Right ventricle myocardium inferior (tissue), 1 donor: ENCODE data around the gene APOBEC3B. TPM values are rescaled to one million over a fixed set of nuclear protein-coding genes. Genes with fewer than 3 reads are reported as not detected.
"Not testable (repeated sequence)": the region's sequence is repeated elsewhere in the genome, so short reads cannot be mapped to it uniquely, and the experiment has no call there.

Source experiments
- ATAC-seq: fragments of 200-7000 bp; cut with Tn5 transposase; one replicate; pipeline ENCODE4 v1.9.1; 2020; ENCODE audit warnings: mild to moderate bottlenecking, moderate library complexity
- DNase-seq: peaks from one replicate; pipeline ENCODE4 v3.0.0; 2021; ENCODE audit errors: missing footprints
- intact Hi-C: fragments of 100-400 bp; cut with DNase I; formaldehyde crosslinking; loops from one replicate; pipeline ENCODE4 v1.11.0; 2022
- total RNA-seq: library from RNA; stranded (reverse); fragmentation: NEBNext Ultra II Directional; extraction: Animal tissue kit (Norgen Biotek cat#: 25700); gene quantifications from one replicate; pipeline ENCODE4 v1.2.1, GENCODE V29; 2021
- donor health status: DM: no; HTN: yes; CAD: no; lungs with severe emphysema.

The APOBEC3B gene
- total RNA-seq, 1 donor from 2014 or later: 0.78 TPM

DNA sequence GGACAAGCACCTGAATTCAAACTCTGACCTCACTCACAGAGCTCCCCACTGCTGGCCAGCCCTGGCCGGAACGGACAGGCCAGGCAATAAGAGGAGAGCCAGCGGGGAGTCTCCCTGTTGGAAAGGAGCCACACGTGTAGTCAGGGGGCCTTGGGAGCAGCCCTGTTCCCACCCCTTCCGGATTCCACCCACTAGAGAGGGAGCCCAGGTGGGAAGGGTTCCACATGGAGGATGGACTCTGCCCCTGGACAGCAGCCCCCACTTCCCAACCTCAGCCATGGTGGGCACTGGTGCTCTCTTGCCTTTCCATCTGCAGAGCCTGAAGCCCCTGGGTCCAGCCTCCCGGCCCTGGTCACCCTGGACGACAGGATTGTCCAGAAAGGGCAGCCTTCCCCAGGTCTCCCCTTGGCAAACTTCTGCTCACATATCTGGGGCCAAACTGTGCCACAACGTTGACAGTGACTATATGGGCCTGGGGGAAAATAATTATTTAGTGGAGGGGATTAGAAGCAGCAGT lies 32.2 kb upstream of the APOBEC3B start:
- DNase-seq (no peak), ATAC-seq (no peak)
- intact Hi-C loops: no loop called here

DNA sequence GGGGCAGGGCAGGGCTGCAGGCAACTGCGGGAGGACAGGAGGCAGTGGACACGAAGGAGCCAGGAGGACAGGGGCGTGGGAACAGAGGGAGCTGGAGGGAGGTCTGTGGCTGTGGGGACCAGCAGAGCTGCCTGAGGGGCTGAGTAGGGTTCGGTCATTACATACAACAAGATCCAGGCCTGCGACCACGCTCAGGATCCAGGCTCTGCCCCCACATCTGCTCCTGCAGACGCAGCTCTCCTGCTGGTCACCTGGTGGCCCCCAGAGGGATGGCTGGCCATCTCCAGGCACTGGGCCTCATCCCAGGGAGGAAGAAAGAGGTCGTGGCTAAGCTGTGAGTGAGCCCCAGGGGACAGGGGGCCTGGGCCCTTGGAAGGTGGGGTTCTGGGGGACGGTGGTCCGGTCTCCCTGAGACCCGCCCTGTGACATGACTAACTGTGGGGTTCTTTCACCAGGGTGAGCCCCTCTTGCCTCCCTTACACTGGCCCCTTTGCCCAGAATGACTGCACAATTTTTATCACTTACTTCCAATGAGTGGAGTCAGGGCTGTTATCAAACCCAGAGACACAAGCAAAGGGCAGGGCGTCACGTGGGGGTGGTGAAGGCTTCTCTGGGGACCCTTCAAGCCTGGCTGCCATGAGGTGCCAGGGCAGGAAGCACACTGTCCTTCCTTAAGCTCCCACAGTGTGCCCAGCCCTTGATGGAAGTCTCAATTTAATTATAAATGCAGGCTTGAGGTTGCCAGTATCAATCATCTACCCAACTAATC lies 31.4 kb upstream of the APOBEC3B start:
- ATAC-seq: no peak
- DNase-seq: no peak
- intact Hi-C loops: no loop called here

DNA sequence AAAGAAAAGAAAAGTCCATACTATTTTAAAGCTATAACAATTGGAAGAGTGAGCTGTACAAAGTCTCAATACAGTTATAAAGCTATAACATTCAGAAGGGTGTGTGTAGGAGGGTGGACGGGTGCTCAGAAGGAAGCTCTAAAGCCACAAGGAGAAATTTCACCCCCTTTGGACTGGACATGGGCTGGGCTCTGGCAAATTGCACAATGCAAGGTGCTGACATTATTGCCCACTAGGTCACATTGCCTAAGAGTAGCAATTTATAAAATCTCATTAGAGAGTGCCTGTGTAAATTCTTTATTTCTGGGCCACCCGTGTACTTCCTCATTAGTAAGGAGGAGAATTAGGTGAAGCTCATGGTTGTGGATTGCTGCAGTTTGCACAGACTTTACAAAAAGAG lies 30.4 kb upstream of the APOBEC3B start:
- no peak for ATAC-seq
- intact Hi-C loops: no loop called here
- no peak for DNase-seq

DNA sequence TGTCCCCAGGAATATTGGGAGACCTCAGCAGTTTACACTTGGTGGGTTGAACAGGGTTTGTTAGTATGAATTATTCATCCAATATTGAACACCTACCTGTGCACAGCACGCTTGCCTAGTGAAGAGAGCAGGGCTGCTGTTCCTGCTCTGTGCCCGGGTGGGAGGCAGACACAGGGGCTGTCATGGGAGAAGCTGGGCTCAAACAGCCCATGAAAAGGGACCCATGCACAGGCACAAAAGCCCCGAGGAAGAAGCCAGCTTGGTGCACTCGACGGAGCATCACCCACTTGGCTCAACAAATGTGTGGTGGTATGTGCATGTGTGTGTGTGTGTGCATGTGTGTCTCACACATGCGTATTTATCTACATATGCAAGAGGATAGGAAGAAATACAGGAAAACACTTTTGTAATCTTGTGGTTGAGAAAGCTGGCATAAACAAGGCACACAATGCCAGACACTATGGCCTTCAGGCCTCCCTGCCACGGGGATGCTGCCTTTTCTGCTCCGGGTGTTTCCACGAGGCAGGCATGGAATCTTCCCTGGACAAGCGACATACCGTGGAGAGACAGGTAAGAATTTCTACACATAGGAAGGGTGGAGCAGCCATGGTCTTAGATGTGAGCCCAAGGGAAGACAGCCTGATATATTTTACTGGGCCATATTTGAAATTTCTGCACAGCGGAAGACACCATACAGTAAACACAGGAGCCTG lies 29.7 kb upstream of the APOBEC3B start:
- ATAC-seq (no peak), DNase-seq (no peak)
- intact Hi-C loops: no loop called here

DNA sequence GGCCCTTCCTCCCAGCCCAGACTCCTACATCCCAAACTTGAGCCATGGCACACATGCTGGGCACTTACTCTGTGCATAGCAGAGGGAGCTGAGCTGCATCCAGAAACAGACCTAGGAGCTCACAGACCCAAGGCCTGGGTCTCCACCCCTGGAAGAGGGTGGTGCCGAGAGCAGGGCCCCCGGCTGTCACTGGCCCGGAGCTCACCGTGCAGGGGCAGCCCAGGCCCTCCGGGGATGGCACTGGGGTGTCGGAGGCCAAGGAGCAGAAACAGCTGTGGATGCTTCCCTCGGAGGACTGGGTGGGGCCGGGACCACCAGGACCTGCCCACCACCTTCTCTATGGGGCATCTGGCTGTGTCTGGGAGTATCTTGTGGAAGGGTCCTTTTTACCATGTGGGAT lies 29.1 kb upstream of the APOBEC3B start:
- no peak for ATAC-seq
- no peak for DNase-seq
- intact Hi-C loops: no loop called here

DNA sequence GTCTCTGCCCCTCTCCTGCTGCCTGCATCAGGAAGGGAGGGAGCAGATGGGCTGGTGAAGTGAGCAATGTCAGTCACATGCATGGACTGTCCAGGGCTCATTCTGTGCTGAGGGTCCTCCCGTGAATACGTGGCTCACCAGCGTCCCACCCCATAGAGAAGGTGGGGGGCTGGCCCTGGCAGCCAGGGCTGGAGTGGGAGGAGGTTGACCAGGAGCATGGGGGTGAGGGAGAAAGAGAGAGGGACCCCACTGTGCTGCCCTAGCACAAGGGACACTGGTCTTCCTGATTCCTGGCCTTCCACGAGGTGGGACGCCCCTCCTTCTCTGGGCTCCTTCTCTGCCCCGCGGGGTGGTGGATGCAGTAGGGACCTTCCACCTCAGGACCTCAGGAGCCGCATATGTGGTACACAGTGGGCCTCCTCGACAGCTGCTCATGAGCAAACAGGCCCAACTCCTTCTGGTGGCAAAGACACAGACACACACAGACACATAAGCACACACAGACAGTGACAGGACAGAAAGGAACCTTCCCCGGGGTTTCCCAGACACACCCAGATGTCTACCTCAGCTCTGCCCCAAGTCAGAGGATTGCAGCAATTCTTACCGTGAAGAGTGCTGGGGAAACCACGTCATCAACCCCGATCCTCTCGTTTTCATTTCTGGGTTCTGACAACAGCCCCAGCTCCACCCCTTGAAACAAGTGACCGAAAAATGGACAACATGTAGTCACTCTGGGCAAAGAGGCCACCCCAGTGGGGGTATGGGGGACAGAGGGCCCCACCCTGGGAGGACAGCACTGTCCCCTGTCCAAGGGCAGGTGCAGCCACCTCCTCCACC lies 28.4 kb upstream of the APOBEC3B start:
- no peak for ATAC-seq
- DNase-seq: no peak
- intact Hi-C loops: no loop called here

DNA sequence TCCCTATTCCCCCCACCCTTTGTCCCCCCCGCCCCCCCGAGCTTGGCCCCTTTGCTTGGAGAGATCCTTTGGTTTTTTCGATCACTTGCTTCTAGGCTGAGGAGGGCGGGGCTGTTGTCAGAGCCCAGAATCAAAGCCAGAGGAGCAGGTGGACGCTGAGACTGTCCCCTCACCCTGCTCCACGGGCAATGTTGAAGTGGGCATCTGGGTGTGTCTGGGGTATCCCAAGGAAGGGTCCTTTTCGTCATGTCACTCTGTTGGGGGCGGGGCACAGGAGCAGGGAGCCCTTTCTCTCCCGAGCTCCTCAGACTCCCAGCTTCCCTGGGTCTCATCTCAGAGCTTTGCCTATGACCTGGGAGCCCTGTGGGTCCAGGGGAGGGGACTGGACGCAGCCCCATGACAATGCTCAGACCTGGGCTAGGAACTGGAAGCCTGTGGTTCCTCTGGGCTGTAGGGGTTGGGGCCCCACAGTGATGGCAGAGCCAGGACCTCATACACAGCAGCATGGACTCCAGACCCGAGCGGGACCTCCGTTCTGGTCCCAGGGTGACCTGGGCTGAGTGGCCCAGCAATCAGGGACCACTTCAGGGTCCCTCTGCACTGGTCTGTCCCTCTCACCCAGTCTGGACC lies 27.6 kb upstream of the APOBEC3B start:
- no peak for ATAC-seq
- DNase-seq: no peak
- intact Hi-C loops: loop anchor here (5.0 kb wide), 1 partner anchor 43 kb away; no protein-coding TSS in a partner anchor

DNA sequence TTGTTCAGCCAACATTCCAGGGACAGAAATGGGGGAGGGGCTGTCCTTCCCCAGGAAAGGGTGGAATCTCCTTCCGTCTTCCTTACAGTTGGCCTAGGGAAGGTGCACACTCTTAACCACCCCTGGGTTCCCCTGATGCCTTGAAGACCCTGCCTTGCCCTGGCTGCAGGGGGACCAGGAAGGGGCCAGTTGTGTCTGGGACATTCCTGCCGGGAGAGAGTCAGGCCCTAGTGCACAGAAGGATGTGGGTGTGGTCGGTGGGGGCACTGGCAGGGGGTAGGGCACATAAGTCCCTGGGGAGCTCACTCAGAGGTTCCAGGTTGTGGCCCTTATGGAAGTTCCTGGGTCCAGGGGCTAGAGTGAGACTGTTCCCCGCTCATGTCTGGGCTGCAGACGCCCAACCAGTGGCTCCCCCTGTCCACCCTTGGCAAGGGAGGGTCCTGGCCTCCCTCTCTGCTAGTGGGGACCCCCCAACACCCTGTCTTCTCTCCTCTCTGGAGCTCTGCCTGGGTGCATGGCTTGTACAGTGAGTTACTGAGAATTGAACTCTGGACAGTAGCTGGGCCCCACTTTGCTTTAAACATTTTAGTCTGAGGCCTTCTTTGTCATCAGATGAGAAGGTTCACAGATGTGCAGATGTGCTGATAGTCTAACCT lies 26.8 kb upstream of the APOBEC3B start:
- no peak for ATAC-seq
- intact Hi-C loops: loop anchor here (5.0 kb wide), 1 partner anchor 42 kb away; no protein-coding TSS in a partner anchor
- DNase-seq: no peak

DNA sequence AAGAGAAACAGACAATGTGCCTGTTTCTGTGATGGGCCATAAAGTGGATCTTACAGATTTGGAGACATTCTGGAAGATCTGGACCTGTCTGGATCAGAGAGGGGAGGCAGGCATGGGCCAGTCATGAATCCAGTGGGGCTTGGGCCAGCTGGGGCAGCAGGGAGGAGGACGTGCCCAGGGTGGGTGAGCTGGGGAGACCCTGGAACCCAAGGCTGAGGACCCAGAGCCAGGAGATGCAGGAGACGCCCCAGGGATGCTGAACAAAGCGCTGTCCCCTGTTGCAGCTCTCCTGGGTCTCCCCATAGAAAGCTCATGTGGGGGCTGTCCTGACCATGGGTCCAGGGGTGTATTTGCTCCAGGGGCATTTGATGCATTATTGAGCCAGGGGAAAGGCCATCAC lies 26.2 kb upstream of the APOBEC3B start:
- ATAC-seq (no peak), DNase-seq (no peak)
- intact Hi-C loops: loop anchor here (5.0 kb wide), 1 partner anchor 41 kb away; no protein-coding TSS in a partner anchor

DNA sequence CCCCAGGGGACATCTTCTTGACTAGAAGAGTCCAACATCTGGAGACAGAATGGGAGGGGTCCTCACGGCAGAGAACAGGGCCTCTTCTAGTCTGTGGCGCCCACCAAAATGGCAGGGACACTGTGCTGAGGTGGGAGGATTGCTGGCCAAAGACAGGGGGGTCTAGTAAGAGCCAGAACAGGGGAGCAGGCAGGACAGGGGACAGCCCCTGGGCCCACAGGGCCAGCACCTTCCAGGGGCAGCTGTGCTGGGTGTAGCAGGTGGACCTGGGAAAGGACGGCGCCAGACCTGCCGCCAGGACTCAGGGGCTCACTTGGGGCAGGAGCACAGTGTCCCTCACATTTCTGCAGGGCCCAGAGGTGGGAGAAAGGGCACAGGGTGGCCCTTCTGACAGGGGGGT lies 25.6 kb upstream of the APOBEC3B start:
- ATAC-seq (no peak), DNase-seq (no peak)
- intact Hi-C loops: loop anchor here (5.0 kb wide), 1 partner anchor 41 kb away; no protein-coding TSS in a partner anchor

DNA sequence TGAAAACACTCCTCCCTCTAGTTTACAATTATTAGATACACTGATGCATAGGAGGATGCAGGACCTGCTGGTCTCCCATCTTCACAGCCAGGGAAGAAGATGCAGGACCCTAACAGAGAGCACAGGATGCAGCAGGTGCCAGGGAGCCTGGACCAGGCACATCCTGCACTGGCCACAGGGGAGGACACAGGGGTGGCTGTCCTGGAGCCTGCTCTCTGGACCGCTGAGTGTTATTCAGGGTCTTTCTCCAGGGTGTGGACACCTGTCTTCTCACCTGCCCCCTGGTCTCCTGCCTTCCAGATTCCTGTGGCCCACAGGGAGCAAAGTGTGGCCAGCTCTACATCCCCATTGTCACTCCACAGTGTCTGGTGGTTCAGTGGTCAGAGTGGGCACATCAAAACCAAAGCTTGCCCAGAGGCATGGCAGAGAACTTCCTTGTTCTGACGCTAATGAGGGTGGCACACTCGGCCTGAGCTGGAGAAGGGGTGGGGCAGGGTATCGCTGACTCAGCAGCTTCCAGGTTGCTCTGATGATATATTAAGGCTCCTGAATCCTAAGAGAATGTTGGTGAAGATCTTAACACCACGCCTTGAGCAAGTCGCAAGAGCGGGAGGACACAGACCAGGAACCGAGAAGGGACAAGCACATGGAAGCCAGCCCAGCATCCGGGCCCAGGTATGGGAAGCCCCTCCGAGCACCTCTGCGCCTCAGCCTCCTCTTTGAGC lies 24.9 kb upstream of the APOBEC3B start, which contains the start of gene APOBEC3A:
APOBEC3A (plus strand) TSS at position 564 of the 725 bp plus-strand sequence; CDS start at position 647, 83 bp downstream.
- peak; percentile 84 for DNase-seq
- no peak for ATAC-seq

DNA sequence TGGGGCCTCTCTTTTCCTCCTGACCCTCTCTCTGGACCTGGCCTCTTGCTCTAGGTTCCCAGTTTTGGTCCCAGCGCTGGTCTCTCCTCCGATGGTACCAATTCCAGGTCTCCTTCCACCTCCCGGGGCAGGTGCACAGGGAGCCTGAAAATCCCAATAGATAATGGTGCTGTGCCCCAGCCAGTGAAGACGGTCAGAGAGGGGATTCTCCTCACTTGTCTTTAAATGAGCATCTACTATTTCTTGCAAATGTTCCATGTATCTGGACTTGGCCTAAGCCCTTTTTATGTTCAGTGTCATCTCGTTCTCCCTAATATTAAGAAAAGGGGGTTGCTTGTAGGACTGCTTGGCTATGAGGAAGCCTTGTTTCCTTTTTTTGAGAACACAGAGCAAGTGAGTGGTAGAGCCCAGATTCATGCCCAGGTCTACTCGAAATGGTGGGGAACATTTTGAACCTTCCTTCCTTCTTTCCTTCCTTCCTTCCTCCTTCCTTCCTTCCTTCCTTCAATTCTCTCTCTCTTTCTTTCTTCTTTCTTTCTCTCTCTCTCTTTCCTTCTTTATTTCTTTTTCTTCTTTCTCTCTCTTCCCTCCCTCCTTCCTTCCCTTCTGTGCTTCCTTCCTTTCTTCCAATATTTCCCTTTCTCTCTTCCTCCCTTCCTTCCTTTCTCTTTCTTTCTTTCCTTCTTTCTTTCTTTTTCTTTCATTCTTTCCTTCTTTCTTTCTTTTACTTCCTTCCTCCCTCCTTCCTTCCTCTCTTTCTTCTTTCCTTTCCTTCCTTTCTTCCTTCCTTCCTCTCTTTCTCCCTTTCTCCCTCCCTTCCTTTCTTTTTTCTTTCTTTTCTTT lies 24.1 kb upstream of the APOBEC3B start:
- DNase-seq: no peak
- no peak for ATAC-seq
- intact Hi-C loops: loop anchor here (5.0 kb wide), 1 partner anchor 39 kb away; no protein-coding TSS in a partner anchor

More for the DNA sequence above, 24.9 kb upstream of the APOBEC3B start, which contains the start of gene APOBEC3A:
- intact Hi-C loops: loop anchor here (5.0 kb wide), 1 partner anchor 40 kb away; no protein-coding TSS in a partner anchor

DNA sequence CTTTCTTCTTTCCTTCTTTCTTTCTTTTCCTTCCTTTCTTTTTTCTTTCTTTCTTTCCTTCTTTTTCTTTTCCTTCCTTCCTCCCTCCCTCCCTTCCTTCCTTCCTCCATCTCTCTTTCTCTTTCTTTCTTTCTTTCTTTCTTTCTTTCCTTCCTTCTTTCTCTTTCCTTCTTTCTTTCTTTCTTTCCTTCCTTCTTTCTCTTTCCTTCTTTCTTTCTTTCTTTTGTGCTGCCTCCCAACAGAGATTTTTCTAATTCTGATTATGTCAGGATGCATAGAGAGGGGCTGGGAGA lies 23.6 kb upstream of the APOBEC3B start:
- not testable (repeated sequence) for ATAC-seq, DNase-seq
- intact Hi-C loops: loop anchor here (5.0 kb wide), 1 partner anchor 39 kb away; no protein-coding TSS in a partner anchor

DNA sequence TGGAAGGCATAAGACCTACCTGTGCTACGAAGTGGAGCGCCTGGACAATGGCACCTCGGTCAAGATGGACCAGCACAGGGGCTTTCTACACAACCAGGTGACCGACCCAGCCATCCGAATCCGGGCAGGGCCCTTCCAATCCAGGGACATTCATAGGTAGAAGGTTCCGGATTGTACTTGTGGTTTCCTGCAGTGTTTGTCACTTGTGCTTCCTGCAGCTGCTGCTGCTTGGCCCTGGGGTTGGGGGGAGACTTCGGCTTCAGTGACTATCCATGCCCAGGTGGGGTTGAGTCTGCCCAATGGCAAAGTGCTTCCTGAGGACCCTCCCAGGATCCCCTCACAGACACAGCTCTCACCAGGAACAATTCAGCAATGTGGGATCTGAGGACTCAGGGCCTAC lies 22.6 kb upstream of the APOBEC3B start:
- DNase-seq: no peak
- ATAC-seq: no peak
- intact Hi-C loops: loop anchor here (5.0 kb wide), 1 partner anchor 38 kb away; no protein-coding TSS in a partner anchor

DNA sequence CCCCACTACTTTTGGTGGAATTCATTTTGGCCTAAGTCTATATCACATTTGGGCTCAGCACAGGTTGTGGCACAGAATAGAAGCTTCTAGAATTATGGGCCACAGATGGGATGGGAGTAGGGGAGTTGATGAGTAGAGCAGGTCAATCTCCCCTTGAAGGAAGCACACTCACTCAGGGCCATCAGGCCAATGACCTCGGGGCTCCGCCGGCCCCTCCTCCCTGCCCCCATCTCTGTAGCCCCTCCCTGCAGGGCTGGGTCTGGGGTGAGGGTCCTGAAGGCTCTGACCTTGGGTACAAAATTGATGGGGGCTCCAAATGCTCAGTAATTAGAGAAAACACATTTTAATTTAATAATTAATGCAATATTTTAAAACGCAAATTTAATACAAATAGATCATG lies 21.5 kb upstream of the APOBEC3B start:
- DNase-seq, intact Hi-C loops, ATAC-seq: not testable (repeated sequence)

DNA sequence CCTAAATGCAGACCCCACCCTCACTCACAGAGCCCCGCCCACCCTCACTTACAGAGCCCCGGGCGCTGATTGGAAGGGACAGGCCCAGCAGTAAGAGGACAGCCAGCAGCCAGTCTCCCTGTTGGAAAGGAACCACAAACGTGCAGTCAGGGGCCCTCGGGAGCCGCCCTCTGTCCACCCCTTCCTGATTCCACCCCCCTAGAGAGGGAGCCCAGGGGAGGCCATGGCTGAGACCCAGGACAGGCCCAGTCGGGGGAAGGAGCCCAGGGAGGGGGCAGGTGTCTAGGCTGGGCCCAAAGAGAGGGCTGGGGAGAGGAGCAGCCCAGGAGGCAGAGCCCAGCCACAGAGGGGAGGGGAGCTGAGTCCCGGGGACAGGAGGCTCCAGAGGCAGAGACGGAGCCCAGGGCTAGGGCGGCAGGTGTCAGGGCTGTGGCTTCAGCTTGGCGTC lies 18.8 kb upstream of the APOBEC3B start:
- peak; percentile 38 for ATAC-seq
- intact Hi-C loops, DNase-seq: not testable (repeated sequence)
